ENCODE results near the gene TDRD7. TPM values are rescaled to one million over a fixed set of nuclear protein-coding genes. Genes with fewer than 3 reads are reported as not detected.

TDRD7 gene
- total RNA-seq, 1 donor from 2014 or later = 8.6 TPM

- DNase-seq (ENCODE audit: low spot score in 2 of 2, unreplicated experiment in 2 of 2) = no peak
- H3K36me3 Mint-ChIP-seq = no peaks in the 10 kb centered on the region
- peaks cover 6% of the 10 kb centered on the region for H3K27me3 Mint-ChIP-seq (ENCODE audit: low read depth)
- no peaks in the 10 kb centered on the region for H3K4me1 Mint-ChIP-seq
- TF ChIP-seq CTCF (IDR thresholded peaks at IDR 0.05; ENCODE audit: unreplicated experiment) = no peak
- no peak overlapping the region for H3K27ac Mint-ChIP-seq
- no peak overlapping the region for H3K4me3 Mint-ChIP-seq
- H3K9me3 Mint-ChIP-seq = no peaks in the 10 kb centered on the region
These were observed 99.1 kb downstream of the TDRD7 start for GRCh38 chr9:97510797-97511654.

- H3K27ac Mint-ChIP-seq = no peak overlapping the region
- H3K36me3 Mint-ChIP-seq = no peaks in the 10 kb centered on the region
- peaks cover 14% of the 10 kb centered on the region for H3K27me3 Mint-ChIP-seq (ENCODE audit: low read depth)
- DNase-seq (ENCODE audit: low spot score in 2 of 2, unreplicated experiment in 2 of 2) = no peak
- no peaks in the 10 kb centered on the region for H3K4me1 Mint-ChIP-seq
- H3K4me3 Mint-ChIP-seq = no peak overlapping the region
- H3K9me3 Mint-ChIP-seq = no peaks in the 10 kb centered on the region
- no peak for TF ChIP-seq CTCF (IDR thresholded peaks at IDR 0.05; ENCODE audit: unreplicated experiment)
These were observed 99.9 kb downstream of the TDRD7 start for GRCh38 chr9:97511655-97512427.

DNA sequence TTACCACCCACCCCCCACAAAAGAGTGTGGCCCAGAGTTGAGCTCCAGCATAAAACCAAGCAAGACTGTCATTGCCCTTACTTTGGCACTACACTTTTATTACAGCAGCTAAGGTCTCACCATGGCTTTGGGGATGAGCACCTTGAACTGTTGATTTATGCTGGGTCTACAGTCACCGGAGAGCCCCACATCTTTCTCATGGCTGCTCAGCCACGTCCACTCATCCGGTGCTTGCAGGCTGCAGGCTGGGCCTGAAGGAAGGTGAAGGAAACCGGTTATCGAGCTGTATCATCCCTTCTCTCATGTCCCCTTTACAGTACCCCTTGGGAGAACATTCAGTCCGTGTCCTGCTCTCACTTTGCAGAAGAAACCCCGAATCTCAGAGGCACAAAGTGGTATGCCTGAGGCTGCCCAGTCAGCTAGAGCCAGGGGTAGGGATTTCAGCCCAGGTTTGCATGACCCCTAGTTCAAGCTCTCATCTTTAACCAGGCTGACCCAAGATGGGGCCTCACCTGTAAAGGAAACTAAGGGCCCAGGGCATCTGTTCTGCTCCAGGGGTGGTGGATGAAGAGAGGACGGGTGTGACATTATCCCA is 101.2 kb downstream of the TDRD7 start:
- no peak for DNase-seq (ENCODE audit: low spot score in 2 of 2, unreplicated experiment in 2 of 2)
- no peak overlapping the region for H3K4me3 Mint-ChIP-seq

DNA sequence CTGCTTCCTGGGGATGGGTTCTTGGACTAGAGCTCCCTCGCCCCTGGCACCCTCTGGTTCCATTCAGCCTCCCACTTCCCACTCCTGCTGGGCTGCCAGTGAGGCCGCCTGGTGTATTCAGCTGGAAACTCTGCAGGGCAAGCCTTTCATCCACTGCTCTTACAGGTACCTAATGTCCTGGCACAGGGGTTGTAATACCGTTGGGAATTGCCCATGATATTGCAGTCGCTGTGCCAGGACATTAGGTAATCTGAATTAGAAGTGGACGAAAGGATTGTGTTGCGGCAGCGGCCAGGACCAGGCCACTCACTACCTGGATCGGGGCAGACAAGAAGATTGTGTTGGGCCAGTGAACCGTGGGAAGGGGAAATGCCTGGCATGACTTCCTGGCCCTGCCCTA is 102.6 kb downstream of the TDRD7 start:
- no peak for DNase-seq (ENCODE audit: low spot score in 2 of 2, unreplicated experiment in 2 of 2)
- H3K27ac Mint-ChIP-seq = no peak overlapping the region
- TF ChIP-seq CTCF (IDR thresholded peaks at IDR 0.05; ENCODE audit: unreplicated experiment) = no peak
- no peaks in the 10 kb centered on the region for H3K36me3 Mint-ChIP-seq
- H3K4me3 Mint-ChIP-seq = no peak overlapping the region
- peaks cover 20% of the 10 kb centered on the region for H3K27me3 Mint-ChIP-seq (ENCODE audit: low read depth)
- H3K4me1 Mint-ChIP-seq = peaks cover 21% of the 10 kb centered on the region
- H3K9me3 Mint-ChIP-seq = no peaks in the 10 kb centered on the region

More for the DNA sequence above, 101.2 kb downstream of the TDRD7 start:
- Mint-ChIP-seq H3K4me1 (peaks cover 6% of the 10 kb centered on the region), H3K36me3 (no peaks in the 10 kb centered on the region), H3K27ac (no peak overlapping the region), H3K9me3 (no peaks in the 10 kb centered on the region), H3K27me3 (ENCODE audit: low read depth) (peaks cover 20% of the 10 kb centered on the region)
- no peak for TF ChIP-seq CTCF (IDR thresholded peaks at IDR 0.05; ENCODE audit: unreplicated experiment)

- Mint-ChIP-seq H3K4me1 (peaks cover 30% of the 10 kb centered on the region), H3K9me3 (no peaks in the 10 kb centered on the region), H3K27ac (no peak overlapping the region), H3K4me3 (no peak overlapping the region), H3K36me3 (no peaks in the 10 kb centered on the region), H3K27me3 (ENCODE audit: low read depth) (peaks cover 20% of the 10 kb centered on the region)
- TF ChIP-seq CTCF (IDR thresholded peaks at IDR 0.05; ENCODE audit: unreplicated experiment) = no peak
- no peak for DNase-seq (ENCODE audit: low spot score in 2 of 2, unreplicated experiment in 2 of 2)
These were observed 103.8 kb downstream of the TDRD7 start for GRCh38 chr9:97515662-97516061.

Data from mesothelial cell of epicardium (in vitro differentiated cells).